ENCODE results near the gene TRMU.

- no peak for TF ChIP-seq CTCF (IDR thresholded peaks at IDR 0.05; ENCODE audit: control extremely low read depth in 1 of 3, insufficient read depth in 1 of 3, low read depth in 1 of 3, low read length in 3 of 3)
- no peak for TF ChIP-seq RXRA (IDR thresholded peaks at IDR 0.05; ENCODE audit: insufficient read depth, low read depth, low read length)
- no peak for TF ChIP-seq EZH2 (IDR thresholded peaks at IDR 0.05; ENCODE audit: low read depth, low read length, severe bottlenecking)
- no peak for TF ChIP-seq USF2 (IDR thresholded peaks at IDR 0.05; ENCODE audit: low read length)
- TF ChIP-seq SP1 (IDR thresholded peaks at IDR 0.05; ENCODE audit: low read depth, low read length) = no peak
- TF ChIP-seq POLR2AphosphoS5 (IDR thresholded peaks at IDR 0.05; ENCODE audit: low read depth, low read length) = no peak
- TF ChIP-seq JUND (IDR thresholded peaks at IDR 0.05; ENCODE audit: low read length) = no peak
- no peak for TF ChIP-seq SIN3A (conservative IDR thresholded peaks at IDR 0.05 in 1 of 2, IDR thresholded peaks at IDR 0.05 in 1 of 2; ENCODE audit: low read depth in 1 of 2, low read length in 2 of 2)
- no peak for TF ChIP-seq RAD21 (IDR thresholded peaks at IDR 0.05 in 1 of 2, conservative IDR thresholded peaks at IDR 0.05 in 1 of 2; ENCODE audit: low read depth in 2 of 2, low read length in 2 of 2)
- TF ChIP-seq YY1 (IDR thresholded peaks at IDR 0.05; ENCODE audit: low read depth, low read length) = no peak
- TF ChIP-seq SUZ12 (IDR thresholded peaks at IDR 0.05; ENCODE audit: low read length) = no peak
- TF ChIP-seq E2F6 (IDR thresholded peaks at IDR 0.05) = no peak
- TF ChIP-seq POLR2A (IDR thresholded peaks at IDR 0.05; ENCODE audit: control extremely low read depth in 1 of 2, low read depth in 2 of 2, low read length in 2 of 2) = no peak
Observed at GRCh38 chr22:46327691-46328465, 7.6 kb upstream of the TRMU start.
